ENCODE results near the gene CDC42BPB. TPM values are rescaled to one million over a fixed set of nuclear protein-coding genes. Genes with fewer than 3 reads are reported as not detected.

Gene CDC42BPB
- total and polyA plus RNA-seq, 2 of the 13 experiments (the other 11 are each of a cell fraction or from before 2014, with no cell fraction given): 19.7 to 32.3 TPM

- no peak for TF ChIP-seq NONO (IDR thresholded peaks at IDR 0.05)
- TF ChIP-seq NONO (CRISPR knock-in tag; conservative IDR thresholded peaks at IDR 0.05): 0 out of 2 replicates have a peak, but pooled peaks have one; percentile 23
- TF ChIP-seq ZNF75D (CRISPR knock-in tag; IDR thresholded peaks at IDR 0.05; ENCODE audit: borderline replicate concordance): no peak
- no peak for TF ChIP-seq ZNF761 (CRISPR knock-in tag; conservative IDR thresholded peaks at IDR 0.05)
- TF ChIP-seq MXI1 (IDR thresholded peaks at IDR 0.05; ENCODE audit: borderline replicate concordance, low read depth, low read length): no peak
- peak; percentile 33 for TF ChIP-seq STAG1 (CRISPR knock-in tag; IDR thresholded peaks at IDR 0.05)
- no peak for TF ChIP-seq MYNN (CRISPR knock-in tag; IDR thresholded peaks at IDR 0.05; ENCODE audit: low read depth)
- no peak for TF ChIP-seq ZNF557 (CRISPR knock-in tag; IDR thresholded peaks at IDR 0.05)
These were observed 48.3 kb upstream of the CDC42BPB start (continued) for GRCh38 chr14:103105580-103106150.

- ATAC-seq (peak; percentile 54), DNase-seq (ENCODE audit: low spot score) (no peak), FAIRE-seq (peak; percentile 23)
- H3K79me2 ChIP-seq (ENCODE audit: insufficient read depth, low read length): peaks cover 11% of the 10 kb centered on the region
- peaks cover 87% of the 10 kb centered on the region for H3K4me1 ChIP-seq (ENCODE audit: insufficient read depth, low read length)
- in situ Hi-C loops (cut with HindIII; ENCODE audit: extremely low pct_ligation_motif_present, low pct_unique_long_range_greater_than_20kb) (no loop called here), intact Hi-C loops (cut with micrococcal nuclease; ENCODE audit: unreplicated experiment) (loop anchor here (5.0 kb wide), 1 partner anchor 82 kb away; no protein-coding TSS in a partner anchor)
- H3K9me3 ChIP-seq (ENCODE audit: low read length): no peaks in the 10 kb centered on the region
- POLR2A ChIA-PET: interaction anchor here (0.9 to 4.1 kb wide), 12 partner anchors 8 to 250 kb away, joined by 3 to 39 read pairs (median 5); partner anchors contain the start of genes EIF5 and EXOC3L4
- peak overlapping the region; percentile 43 to 71 (median 61) for H3K4me3 ChIP-seq (replicated peaks in 1 of 3; ENCODE audit: insufficient read depth in 1 of 3, low read depth in 2 of 3, low read length in 3 of 3)
- H3K36me3 ChIP-seq (replicated peaks in 1 of 2; ENCODE audit: control insufficient read depth in 1 of 2, insufficient read depth in 2 of 2, low read length in 2 of 2): peaks cover 5 to 6% of the 10 kb centered on the region in 2 experiments; a peak in 2 of 5 replicates
- no peak overlapping the region for H2AFZ ChIP-seq (ENCODE audit: low read length)
- H4K20me1 ChIP-seq (ENCODE audit: insufficient read depth, low read length): peaks cover 17% of the 10 kb centered on the region
- peak overlapping the region; percentile 84 for H3K4me2 ChIP-seq (ENCODE audit: low read depth, low read length)
- CTCF ChIA-PET (ENCODE audit: low intra/inter-chr PET ratio, low total read pairs): interaction anchor here (0.7 to 2.1 kb wide), 4 partner anchors 22 to 188 kb away, joined by 3 to 8 read pairs (median 6); no protein-coding TSS in a partner anchor
- peak overlapping the region; percentile 49 for H3K9ac ChIP-seq (ENCODE audit: insufficient read depth, low read depth, low read length)
- no TSS peak for BruUV-seq (replicated peaks)
- no peaks in the 10 kb centered on the region for H3K27me3 ChIP-seq (ENCODE audit: control insufficient read depth in 1 of 2, insufficient read depth in 2 of 2, low read length in 2 of 2)
- 24% methylated on average over 24 of the region's 59 CpGs for WGBS (ENCODE audit: low lambda C conversion rate)
- peak overlapping the region; percentile 76 for H3K27ac ChIP-seq (ENCODE audit: extremely low read length, insufficient read depth, low read length)
- no peak for TF ChIP-seq CEBPG (CRISPR knock-in tag; IDR thresholded peaks at IDR 0.05)
- TF ChIP-seq RAD21 (CRISPR knock-in tag; IDR thresholded peaks at IDR 0.05): peak; percentile 92
- peak; percentile 93; the same call in 1 of the 2 replicates for TF ChIP-seq FUBP1 (CRISPR knock-in tag; IDR thresholded peaks at IDR 0.05; ENCODE audit: borderline replicate concordance)
- TF ChIP-seq ZNF891 (CRISPR knock-in tag; IDR thresholded peaks at IDR 0.05): no peak
- TF ChIP-seq ATF4 (CRISPR knock-in tag; IDR thresholded peaks at IDR 0.05): peak in 1 of 2 experiments; percentile 51; a peak in 1 of 4 replicates
- no peak for TF ChIP-seq NFIB (CRISPR knock-in tag; IDR thresholded peaks at IDR 0.05; ENCODE audit: borderline replicate concordance)
These were observed 47.5 kb upstream of the CDC42BPB start for GRCh38 chr14:103104654-103105452.
